ENCODE results near the gene GDPD3. TPM values are rescaled to one million over a fixed set of nuclear protein-coding genes. Genes with fewer than 3 reads are reported as not detected.

Gene GDPD3
- total and polyA plus RNA-seq, 10 of the 15 experiments (the other 5 are each of a cell fraction or from before 2014, with no cell fraction given), result 0.29 to 3.3 (median 0.97) TPM

GRCh38 chr16:30145657-30146056, 32.3 kb upstream of the GDPD3 start:
- H4K20me1 ChIP-seq (ENCODE audit: control insufficient read depth, insufficient read depth), result no peaks in the 10 kb centered on the region
- H3K27me3 ChIP-seq (replicated peaks in 1 of 2; ENCODE audit: control insufficient read depth in 2 of 2, insufficient read depth in 2 of 2, low read length in 1 of 2), result no peaks in the 10 kb centered on the region
- RAD21 ChIA-PET (ENCODE audit: unreplicated experiment), result no interaction called here
- WGBS (ENCODE audit: insufficient coverage, insufficient replicate concordance, low lambda C conversion rate, missing lambda C conversion rate), result 4% methylated on average over 1 of the region's 1 CpG
- POLR2A ChIA-PET, result no interaction called here
- SMC1A ChIA-PET (ENCODE audit: uncharacterized antibody, unreplicated experiment), result no interaction called here
- no peaks in the 10 kb centered on the region for H3K79me2 ChIP-seq (ENCODE audit: control insufficient read depth, insufficient read depth, low read length)
- H2AFZ ChIP-seq (ENCODE audit: control insufficient read depth, low read depth, low read length), result no peak overlapping the region
- CTCF ChIA-PET, result interaction anchor here (0.7 kb wide), 1 partner anchor 264 kb away, joined by 3 read pairs; no protein-coding TSS in a partner anchor
- no peak overlapping the region for H3K4me3 ChIP-seq
- H3K9ac ChIP-seq (ENCODE audit: control insufficient read depth, insufficient read depth, low read length), result no peak overlapping the region
- peaks cover 6% of the 10 kb centered on the region for H3K9me3 ChIP-seq (replicated peaks; ENCODE audit: control insufficient read depth, insufficient read depth, low read length)
- no peaks in the 10 kb centered on the region for H3K4me1 ChIP-seq (ENCODE audit: control insufficient read depth, insufficient read depth, low read length)
- DNase-seq (ENCODE audit: low read depth, low spot score), result no peak
- intact Hi-C loops (cut with micrococcal nuclease; ENCODE audit: unreplicated experiment), result no loop called here
- no peak overlapping the region for H3K4me2 ChIP-seq (ENCODE audit: control insufficient read depth, insufficient read depth)
- BruUV-seq (replicated peaks), result no TSS peak
- no peak for FAIRE-seq
- in situ Hi-C loops (cut with MboI), result no loop called here
- H3K27ac ChIP-seq (ENCODE audit: control insufficient read depth, insufficient read depth), result no peak overlapping the region
- no peak for ATAC-seq
- no peaks in the 10 kb centered on the region for H3K36me3 ChIP-seq (ENCODE audit: control insufficient read depth in 2 of 2, insufficient read depth in 2 of 2, low read length in 1 of 2)
- TF ChIP-seq, protein P1, sequence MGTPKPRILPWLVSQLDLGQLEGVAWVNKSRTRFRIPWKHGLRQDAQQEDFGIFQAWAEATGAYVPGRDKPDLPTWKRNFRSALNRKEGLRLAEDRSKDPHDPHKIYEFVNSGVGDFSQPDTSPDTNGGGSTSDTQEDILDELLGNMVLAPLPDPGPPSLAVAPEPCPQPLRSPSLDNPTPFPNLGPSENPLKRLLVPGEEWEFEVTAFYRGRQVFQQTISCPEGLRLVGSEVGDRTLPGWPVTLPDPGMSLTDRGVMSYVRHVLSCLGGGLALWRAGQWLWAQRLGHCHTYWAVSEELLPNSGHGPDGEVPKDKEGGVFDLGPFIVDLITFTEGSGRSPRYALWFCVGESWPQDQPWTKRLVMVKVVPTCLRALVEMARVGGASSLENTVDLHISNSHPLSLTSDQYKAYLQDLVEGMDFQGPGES (IDR thresholded peaks at IDR 0.05), result no peak
- TF ChIP-seq BHLHE40 (IDR thresholded peaks at IDR 0.05; ENCODE audit: borderline replicate concordance in 1 of 2, low read depth in 2 of 2, low read length in 1 of 2), result no peak
- no peak for TF ChIP-seq REST (IDR thresholded peaks at IDR 0.05; ENCODE audit: low read depth, low read length)
- no peak for TF ChIP-seq RBBP5 (conservative IDR thresholded peaks at IDR 0.05)
- no peak for TF ChIP-seq NFYA (IDR thresholded peaks at IDR 0.05; ENCODE audit: borderline replicate concordance, low read depth, low read length)
- no peak for TF ChIP-seq SMAD1 (IDR thresholded peaks at IDR 0.05; ENCODE audit: low read depth, partially characterized antibody)
- no peak for TF ChIP-seq PRDM15 (CRISPR knock-in tag; IDR thresholded peaks at IDR 0.05)
- TF ChIP-seq, protein P2, sequence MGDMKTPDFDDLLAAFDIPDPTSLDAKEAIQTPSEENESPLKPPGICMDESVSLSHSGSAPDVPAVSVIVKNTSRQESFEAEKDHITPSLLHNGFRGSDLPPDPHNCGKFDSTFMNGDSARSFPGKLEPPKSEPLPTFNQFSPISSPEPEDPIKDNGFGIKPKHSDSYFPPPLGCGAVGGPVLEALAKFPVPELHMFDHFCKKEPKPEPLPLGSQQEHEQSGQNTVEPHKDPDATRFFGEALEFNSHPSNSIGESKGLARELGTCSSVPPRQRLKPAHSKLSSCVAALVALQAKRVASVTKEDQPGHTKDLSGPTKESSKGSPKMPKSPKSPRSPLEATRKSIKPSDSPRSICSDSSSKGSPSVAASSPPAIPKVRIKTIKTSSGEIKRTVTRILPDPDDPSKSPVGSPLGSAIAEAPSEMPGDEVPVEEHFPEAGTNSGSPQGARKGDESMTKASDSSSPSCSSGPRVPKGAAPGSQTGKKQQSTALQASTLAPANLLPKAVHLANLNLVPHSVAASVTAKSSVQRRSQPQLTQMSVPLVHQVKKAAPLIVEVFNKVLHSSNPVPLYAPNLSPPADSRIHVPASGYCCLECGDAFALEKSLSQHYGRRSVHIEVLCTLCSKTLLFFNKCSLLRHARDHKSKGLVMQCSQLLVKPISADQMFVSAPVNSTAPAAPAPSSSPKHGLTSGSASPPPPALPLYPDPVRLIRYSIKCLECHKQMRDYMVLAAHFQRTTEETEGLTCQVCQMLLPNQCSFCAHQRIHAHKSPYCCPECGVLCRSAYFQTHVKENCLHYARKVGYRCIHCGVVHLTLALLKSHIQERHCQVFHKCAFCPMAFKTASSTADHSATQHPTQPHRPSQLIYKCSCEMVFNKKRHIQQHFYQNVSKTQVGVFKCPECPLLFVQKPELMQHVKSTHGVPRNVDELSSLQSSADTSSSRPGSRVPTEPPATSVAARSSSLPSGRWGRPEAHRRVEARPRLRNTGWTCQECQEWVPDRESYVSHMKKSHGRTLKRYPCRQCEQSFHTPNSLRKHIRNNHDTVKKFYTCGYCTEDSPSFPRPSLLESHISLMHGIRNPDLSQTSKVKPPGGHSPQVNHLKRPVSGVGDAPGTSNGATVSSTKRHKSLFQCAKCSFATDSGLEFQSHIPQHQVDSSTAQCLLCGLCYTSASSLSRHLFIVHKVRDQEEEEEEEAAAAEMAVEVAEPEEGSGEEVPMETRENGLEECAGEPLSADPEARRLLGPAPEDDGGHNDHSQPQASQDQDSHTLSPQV (IDR thresholded peaks at IDR 0.05), result no peak
- TF ChIP-seq EZH2 (IDR thresholded peaks at IDR 0.05; ENCODE audit: borderline replicate concordance, control insufficient read depth, low read depth, low read length), result no peak
- TF ChIP-seq TCF3 (IDR thresholded peaks at IDR 0.05; ENCODE audit: borderline replicate concordance, insufficient read depth, low read depth, low read length), result no peak
- TF ChIP-seq MYB (IDR thresholded peaks at IDR 0.05; ENCODE audit: borderline replicate concordance, low read depth, low read length), result no peak
